Measurements from ENCODE around the gene JAG1. TPM values are rescaled to one million over a fixed set of nuclear protein-coding genes. Genes with fewer than 3 reads are reported as not detected.

JAG1 gene
- polyA plus RNA-seq, 2 of the 4 experiments (the other 2 are of a cell fraction): 80.9 to 90.0 TPM

- peak in 1 of 2 experiments; percentile 87 for DNase-seq (ENCODE audit: low read depth in 1 of 2, low spot score in 1 of 2)
- Histone ChIP-seq H3K4me2 (peak overlapping the region; percentile 87), H3K27ac (peak overlapping the region; percentile 86 to 89), H3K4me1 (peaks cover 98% of the 10 kb centered on the region), H3K9me3 (no peaks in the 10 kb centered on the region), H3K4me3 (peak overlapping the region; percentile 18)
- peak; percentile 71 to 86 for ATAC-seq
- FAIRE-seq: peak; percentile 100
- ChIA-PET CTCF (interaction anchor here (0.6 to 7.7 kb wide), 3 partner anchors 42 to 132 kb away, joined by 3 to 31 read pairs (median 6); partner anchors contain the start of gene JAG1), POLR2A (no interaction called here)
- TF ChIP-seq HDAC2 (IDR thresholded peaks at IDR 0.05) (no peak), HOXB5 (CRISPR knock-in tag; IDR thresholded peaks at IDR 0.05) (no peak), RNF2 (IDR thresholded peaks at IDR 0.05; ENCODE audit: borderline replicate concordance, low read depth) (no peak), EHMT2 (IDR thresholded peaks at IDR 0.05; ENCODE audit: low read depth) (no peak), CBX2 (IDR thresholded peaks at IDR 0.05; ENCODE audit: borderline replicate concordance, low read depth) (no peak), GATA3 (IDR thresholded peaks at IDR 0.05; ENCODE audit: borderline replicate concordance) (peak; percentile 94), ATOH8 (CRISPR knock-in tag; IDR thresholded peaks at IDR 0.05; ENCODE audit: low read depth) (no peak), MAX (IDR thresholded peaks at IDR 0.05) (peak; percentile 62; the same call in 1 of the 2 replicates), RCOR1 (IDR thresholded peaks at IDR 0.05; ENCODE audit: low read depth, low read length) (no peak), ZSCAN20 (CRISPR knock-in tag; IDR thresholded peaks at IDR 0.05) (no peak), EP300 (IDR thresholded peaks at IDR 0.05) (peak; percentile 80 to 84; a peak in 4 of 5 replicates), MAZ (IDR thresholded peaks at IDR 0.05; ENCODE audit: borderline replicate concordance, low read depth, low read length) (no peak), RARB (CRISPR knock-in tag; IDR thresholded peaks at IDR 0.05) (no peak), POLR2AphosphoS2 (conservative IDR thresholded peaks at IDR 0.05; ENCODE audit: low read length) (no peak), FOSB (CRISPR knock-in tag; IDR thresholded peaks at IDR 0.05) (no peak), REST (IDR thresholded peaks at IDR 0.05) (no peak), KDM1A (IDR thresholded peaks at IDR 0.05; ENCODE audit: low read depth) (no peak), BHLHE40 (IDR thresholded peaks at IDR 0.05; ENCODE audit: low read depth, low read length) (no peak), BCL3 (IDR thresholded peaks at IDR 0.05) (peak; percentile 68; the same call in 2 of the 3 replicates), KDM5A (IDR thresholded peaks at IDR 0.05) (no peak), POLR2A (IDR thresholded peaks at IDR 0.05; ENCODE audit: low read length) (no peak), CEBPB (IDR thresholded peaks at IDR 0.05) (peak in 1 of 2 experiments; percentile 70; a peak in 2 of 4 replicates), CHD2 (IDR thresholded peaks at IDR 0.05; ENCODE audit: low read length, partially characterized antibody) (no peak), JUNB (IDR thresholded peaks at IDR 0.05) (peak; percentile 84), PBX3 (IDR thresholded peaks at IDR 0.05) (no peak), HMGXB4 (CRISPR knock-in tag; IDR thresholded peaks at IDR 0.05; ENCODE audit: borderline replicate concordance) (no peak), ZNF302 (CRISPR knock-in tag; IDR thresholded peaks at IDR 0.05) (no peak), MAFK (IDR thresholded peaks at IDR 0.05; ENCODE audit: partially characterized antibody) (peak; percentile 2), RAD21 (conservative IDR thresholded peaks at IDR 0.05 in 1 of 2, IDR thresholded peaks at IDR 0.05 in 1 of 2) (peak; percentile 48 to 66), FOSL2 (IDR thresholded peaks at IDR 0.05) (peak; percentile 36; the same call in 1 of the 2 replicates), FOSL2 (CRISPR knock-in tag; IDR thresholded peaks at IDR 0.05) (peak; percentile 66), HES2 (IDR thresholded peaks at IDR 0.05) (no peak), MYC (IDR thresholded peaks at IDR 0.05; ENCODE audit: borderline replicate concordance, low read length) (no peak), TFCP2L1 (CRISPR knock-in tag; IDR thresholded peaks at IDR 0.05) (no peak), ESRRA (IDR thresholded peaks at IDR 0.05; ENCODE audit: borderline replicate concordance, low read length) (no peak)
These were observed 43.1 kb upstream of the JAG1 start for GRCh38 chr20:10716855-10717254.
